ENCODE measurements around the gene MFSD11. TPM values are rescaled to one million over a fixed set of nuclear protein-coding genes. Genes with fewer than 3 reads are reported as not detected.

Gene MFSD11
- total and polyA plus RNA-seq, 2 of the 8 experiments (the other 6 are each of a cell fraction or from before 2014, with no cell fraction given): 17.7 to 19.8 TPM

DNA sequence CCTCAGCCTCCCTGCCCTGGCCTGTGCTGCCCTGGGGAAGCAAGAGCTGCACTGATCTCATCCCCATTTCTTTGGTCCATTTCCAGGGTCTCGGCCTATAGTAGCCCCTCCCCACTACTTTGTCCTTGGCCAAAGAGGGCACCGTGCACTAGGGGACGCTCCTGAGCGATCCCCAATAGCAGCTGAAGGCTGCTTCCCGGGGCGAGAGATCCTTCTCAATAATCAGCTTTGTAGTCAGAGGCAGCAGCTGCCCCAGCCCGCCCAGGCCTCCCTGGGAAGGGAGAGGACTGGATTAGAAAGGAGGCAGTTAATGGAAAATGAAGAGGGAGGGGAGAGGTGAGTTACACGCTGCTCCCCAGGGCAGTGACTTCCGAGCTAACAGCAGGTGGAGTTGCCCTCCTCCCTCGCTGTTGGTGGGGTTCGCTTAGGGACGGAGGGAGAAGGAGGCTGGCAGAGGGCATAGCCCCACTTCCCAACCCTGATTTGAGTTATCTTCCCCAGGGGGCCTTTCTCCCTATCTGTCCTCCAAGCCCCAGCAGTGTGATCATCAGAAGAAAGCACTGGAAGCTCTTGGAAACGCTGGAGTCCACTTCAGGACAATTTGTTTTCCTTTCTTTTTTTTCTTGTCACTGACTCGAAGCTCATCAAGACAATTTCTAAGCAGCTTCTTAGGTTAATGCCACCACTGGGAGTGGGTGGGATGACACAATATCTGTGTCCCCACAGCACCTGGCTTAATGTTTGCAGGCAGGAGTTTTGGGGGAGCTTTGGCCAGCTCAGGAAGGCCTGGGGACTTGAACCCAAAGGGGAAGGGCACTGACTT lies 29.7 kb upstream of the MFSD11 start (continued):
- TF ChIP-seq, protein P1, sequence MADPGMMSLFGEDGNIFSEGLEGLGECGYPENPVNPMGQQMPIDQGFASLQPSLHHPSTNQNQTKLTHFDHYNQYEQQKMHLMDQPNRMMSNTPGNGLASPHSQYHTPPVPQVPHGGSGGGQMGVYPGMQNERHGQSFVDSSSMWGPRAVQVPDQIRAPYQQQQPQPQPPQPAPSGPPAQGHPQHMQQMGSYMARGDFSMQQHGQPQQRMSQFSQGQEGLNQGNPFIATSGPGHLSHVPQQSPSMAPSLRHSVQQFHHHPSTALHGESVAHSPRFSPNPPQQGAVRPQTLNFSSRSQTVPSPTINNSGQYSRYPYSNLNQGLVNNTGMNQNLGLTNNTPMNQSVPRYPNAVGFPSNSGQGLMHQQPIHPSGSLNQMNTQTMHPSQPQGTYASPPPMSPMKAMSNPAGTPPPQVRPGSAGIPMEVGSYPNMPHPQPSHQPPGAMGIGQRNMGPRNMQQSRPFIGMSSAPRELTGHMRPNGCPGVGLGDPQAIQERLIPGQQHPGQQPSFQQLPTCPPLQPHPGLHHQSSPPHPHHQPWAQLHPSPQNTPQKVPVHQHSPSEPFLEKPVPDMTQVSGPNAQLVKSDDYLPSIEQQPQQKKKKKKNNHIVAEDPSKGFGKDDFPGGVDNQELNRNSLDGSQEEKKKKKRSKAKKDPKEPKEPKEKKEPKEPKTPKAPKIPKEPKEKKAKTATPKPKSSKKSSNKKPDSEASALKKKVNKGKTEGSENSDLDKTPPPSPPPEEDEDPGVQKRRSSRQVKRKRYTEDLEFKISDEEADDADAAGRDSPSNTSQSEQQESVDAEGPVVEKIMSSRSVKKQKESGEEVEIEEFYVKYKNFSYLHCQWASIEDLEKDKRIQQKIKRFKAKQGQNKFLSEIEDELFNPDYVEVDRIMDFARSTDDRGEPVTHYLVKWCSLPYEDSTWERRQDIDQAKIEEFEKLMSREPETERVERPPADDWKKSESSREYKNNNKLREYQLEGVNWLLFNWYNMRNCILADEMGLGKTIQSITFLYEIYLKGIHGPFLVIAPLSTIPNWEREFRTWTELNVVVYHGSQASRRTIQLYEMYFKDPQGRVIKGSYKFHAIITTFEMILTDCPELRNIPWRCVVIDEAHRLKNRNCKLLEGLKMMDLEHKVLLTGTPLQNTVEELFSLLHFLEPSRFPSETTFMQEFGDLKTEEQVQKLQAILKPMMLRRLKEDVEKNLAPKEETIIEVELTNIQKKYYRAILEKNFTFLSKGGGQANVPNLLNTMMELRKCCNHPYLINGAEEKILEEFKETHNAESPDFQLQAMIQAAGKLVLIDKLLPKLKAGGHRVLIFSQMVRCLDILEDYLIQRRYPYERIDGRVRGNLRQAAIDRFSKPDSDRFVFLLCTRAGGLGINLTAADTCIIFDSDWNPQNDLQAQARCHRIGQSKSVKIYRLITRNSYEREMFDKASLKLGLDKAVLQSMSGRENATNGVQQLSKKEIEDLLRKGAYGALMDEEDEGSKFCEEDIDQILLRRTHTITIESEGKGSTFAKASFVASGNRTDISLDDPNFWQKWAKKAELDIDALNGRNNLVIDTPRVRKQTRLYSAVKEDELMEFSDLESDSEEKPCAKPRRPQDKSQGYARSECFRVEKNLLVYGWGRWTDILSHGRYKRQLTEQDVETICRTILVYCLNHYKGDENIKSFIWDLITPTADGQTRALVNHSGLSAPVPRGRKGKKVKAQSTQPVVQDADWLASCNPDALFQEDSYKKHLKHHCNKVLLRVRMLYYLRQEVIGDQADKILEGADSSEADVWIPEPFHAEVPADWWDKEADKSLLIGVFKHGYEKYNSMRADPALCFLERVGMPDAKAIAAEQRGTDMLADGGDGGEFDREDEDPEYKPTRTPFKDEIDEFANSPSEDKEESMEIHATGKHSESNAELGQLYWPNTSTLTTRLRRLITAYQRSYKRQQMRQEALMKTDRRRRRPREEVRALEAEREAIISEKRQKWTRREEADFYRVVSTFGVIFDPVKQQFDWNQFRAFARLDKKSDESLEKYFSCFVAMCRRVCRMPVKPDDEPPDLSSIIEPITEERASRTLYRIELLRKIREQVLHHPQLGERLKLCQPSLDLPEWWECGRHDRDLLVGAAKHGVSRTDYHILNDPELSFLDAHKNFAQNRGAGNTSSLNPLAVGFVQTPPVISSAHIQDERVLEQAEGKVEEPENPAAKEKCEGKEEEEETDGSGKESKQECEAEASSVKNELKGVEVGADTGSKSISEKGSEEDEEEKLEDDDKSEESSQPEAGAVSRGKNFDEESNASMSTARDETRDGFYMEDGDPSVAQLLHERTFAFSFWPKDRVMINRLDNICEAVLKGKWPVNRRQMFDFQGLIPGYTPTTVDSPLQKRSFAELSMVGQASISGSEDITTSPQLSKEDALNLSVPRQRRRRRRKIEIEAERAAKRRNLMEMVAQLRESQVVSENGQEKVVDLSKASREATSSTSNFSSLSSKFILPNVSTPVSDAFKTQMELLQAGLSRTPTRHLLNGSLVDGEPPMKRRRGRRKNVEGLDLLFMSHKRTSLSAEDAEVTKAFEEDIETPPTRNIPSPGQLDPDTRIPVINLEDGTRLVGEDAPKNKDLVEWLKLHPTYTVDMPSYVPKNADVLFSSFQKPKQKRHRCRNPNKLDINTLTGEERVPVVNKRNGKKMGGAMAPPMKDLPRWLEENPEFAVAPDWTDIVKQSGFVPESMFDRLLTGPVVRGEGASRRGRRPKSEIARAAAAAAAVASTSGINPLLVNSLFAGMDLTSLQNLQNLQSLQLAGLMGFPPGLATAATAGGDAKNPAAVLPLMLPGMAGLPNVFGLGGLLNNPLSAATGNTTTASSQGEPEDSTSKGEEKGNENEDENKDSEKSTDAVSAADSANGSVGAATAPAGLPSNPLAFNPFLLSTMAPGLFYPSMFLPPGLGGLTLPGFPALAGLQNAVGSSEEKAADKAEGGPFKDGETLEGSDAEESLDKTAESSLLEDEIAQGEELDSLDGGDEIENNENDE (IDR thresholded peaks at IDR 0.05; ENCODE audit: insufficient replicate concordance, low read length): no peak
- TF ChIP-seq KDM4A (IDR thresholded peaks at IDR 0.05; ENCODE audit: low read depth, low read length, severe bottlenecking): no peak
- no peak for TF ChIP-seq NRF1 (IDR thresholded peaks at IDR 0.05; ENCODE audit: low read depth, low read length)
- TF ChIP-seq CHD1 (IDR thresholded peaks at IDR 0.05; ENCODE audit: low read depth, low read length): no peak
- no peak for TF ChIP-seq FOSL1 (IDR thresholded peaks at IDR 0.05; ENCODE audit: insufficient read depth, low read depth, low read length)
- TF ChIP-seq POLR2AphosphoS5 (IDR thresholded peaks at IDR 0.05; ENCODE audit: low read depth, low read length): no peak
- TF ChIP-seq TAF1 (IDR thresholded peaks at IDR 0.05; ENCODE audit: low read depth, low read length): 0 out of 2 replicates have a peak, but pooled peaks have one; percentile 21
